HT-29 (cell line): ENCODE results near the gene TCF21. TPM values are rescaled to one million over a fixed set of nuclear protein-coding genes. Genes with fewer than 3 reads are reported as not detected.
"Not testable (repeated sequence)": the region's sequence is repeated elsewhere in the genome, so short reads cannot be mapped to it uniquely, and the experiment has no call there.

Source experiments
- DNase-seq: peaks from one replicate; pipeline ENCODE4 v3.0.0-alpha.2; 2015; ENCODE audit warnings: low spot score
- total RNA-seq: library from RNA; depleted of rRNA; stranded (reverse); fragments of >200 nt; shearing (Covaris generic); gene quantifications from 2 replicates; pipeline ENCODE4 v1.2.3, GENCODE V29; 2014; rRNA removed

Gene TCF21
- 0.37 and 0.76 TPM in 2 replicates for total RNA-seq

DNA sequence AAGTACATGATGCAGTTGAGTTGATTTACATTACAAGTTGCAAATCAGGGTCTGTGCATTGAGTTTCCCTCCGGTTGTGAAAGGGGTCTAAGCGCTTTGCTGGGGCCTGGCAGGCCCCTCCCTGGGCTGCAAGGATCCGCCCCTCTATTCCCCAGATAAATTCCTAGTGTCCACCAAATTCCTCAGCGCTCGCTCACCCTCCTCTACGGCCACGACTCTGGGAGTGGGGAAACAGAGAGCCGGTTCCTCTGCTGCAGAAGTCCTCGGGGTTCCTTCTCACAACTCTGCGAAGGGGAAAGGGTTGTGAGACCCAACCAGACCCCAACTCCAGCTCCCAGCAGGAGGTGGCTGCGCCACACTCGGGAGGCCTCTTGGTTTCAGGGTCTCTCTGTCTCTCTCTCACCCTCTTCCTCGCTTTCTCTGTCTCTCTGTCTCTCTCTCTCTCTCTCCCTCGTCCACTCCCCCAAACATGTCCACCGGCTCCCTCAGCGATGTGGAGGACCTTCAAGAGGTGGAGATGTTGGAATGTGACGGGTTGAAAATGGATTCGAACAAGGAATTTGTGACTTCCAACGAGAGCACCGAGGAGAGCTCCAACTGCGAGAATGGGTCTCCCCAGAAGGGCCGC lies at the start of gene TCF21:
Gene TCF21, plus strand, starts transcription at position 185 of the 628 bp plus-strand sequence. Its CDS starts 285 bp downstream, at position 470.
- DNase-seq: no peak

DNA sequence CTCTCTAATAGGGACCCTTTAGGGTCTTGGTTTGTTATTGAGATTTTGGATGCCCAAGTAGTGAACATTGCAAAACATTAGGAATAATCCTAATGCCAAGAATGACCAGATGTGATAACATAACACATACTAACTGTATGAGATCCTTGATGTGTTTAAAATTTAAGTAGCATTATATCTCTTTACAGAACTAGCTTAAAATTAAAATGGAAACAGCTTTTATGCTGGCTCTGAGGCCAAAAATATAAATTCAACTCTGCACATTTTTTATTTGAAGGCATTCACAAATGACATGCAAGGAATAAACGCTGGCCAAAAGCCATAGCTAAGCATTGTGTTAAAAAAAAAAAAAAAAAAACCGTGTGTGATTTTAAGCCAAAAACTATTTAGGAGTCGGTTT lies 47.7 kb upstream of the TCF21 start:
- DNase-seq: no peak

DNA sequence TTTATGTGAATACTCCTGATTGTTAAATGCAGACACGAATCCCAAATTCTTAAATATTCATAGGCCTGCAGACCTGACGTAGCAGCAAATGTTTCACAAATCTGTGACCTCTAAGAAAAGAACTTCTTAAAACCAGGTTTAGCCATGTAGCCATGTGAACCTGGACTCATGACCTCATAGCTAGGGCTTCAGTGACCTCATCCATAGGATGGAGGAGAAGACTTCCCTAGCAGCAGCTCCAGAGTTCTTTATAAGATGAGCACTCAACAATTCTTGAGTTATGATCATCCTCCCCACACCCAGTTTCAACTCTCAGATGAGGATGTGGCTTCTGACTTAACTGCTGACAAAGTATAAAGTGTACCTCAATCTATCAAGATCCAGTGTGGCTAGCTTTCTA lies 45.8 kb upstream of the TCF21 start:
- DNase-seq: no peak

DNA sequence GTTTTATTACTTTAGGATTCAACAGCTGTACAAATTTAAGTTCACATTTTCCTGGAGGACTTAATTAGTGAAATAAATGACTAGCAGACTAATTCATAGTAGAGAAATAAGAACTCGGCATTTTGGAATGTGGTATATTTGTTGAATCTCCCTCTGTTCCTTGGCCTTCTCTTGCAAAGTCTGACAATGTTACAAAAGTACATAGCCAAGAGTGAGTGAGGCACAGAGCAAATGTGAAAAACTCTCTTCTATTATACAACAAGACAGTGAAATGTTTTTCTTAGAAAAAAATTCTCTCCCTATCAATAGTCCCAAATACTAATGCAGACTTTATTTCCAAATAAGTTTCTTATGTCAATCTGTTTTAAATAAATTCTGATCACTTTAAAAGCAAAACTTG lies 44.2 kb upstream of the TCF21 start:
- no peak for DNase-seq

DNA sequence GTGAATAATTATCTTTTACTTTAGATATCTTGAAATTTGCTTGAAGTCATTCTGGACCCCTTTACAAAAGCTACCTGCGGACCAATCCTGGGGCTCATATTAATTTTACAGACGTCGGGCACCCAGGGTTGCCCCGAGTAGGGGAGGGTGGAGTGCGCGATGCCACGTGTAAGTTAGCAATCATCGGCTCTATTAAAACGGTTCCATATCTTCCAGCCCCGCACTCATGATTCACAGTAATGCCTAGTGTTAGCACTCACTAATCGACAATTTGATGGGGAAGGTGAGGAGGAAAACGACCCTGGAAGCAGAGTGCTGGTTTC lies 34.9 kb upstream of the TCF21 start:
- no peak for DNase-seq

DNA sequence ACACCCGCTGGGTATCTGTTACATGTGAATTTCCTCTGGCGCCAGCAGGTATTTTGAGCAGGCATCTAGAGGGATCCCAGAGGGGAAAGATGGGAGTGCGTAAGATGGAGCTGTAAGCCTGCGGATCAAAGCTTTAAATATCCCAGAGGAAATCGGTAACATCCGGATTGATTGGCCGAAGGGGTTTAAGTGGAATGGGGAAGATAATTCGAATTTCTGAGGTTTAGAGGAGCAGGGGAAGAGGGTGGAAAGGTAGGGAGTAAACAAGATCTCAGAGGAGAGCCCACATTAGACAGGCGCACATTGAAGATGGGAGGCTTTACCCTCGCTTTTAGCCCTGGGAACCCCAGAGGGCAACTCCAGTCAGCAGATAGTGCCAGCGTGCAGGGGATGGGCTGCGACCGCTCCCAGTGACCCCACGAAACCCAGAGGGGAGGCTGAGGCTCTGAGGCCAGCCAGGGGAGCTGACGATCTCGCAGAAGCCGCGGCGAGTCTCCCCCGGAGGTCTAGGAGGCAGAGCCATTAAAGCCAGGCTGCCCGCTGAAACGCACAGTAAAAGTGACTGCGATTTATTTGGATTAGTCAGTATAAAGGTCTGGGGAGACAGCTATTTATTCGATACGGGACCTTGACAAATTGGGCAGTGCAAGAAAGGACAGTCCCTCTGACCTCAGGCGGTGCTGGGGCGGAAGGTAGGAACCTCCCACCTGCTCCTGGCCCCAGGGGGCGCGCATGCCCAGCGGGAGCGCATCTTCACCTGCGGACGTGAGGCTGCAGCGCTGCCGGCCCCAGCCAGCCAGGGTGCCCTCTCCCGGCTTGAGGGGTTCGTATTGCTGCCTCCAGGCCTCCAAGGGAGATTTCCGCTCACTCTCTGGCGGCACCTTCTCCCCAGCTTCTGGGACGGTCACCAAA lies 34.3 kb upstream of the TCF21 start:
- DNase-seq: no peak

DNA sequence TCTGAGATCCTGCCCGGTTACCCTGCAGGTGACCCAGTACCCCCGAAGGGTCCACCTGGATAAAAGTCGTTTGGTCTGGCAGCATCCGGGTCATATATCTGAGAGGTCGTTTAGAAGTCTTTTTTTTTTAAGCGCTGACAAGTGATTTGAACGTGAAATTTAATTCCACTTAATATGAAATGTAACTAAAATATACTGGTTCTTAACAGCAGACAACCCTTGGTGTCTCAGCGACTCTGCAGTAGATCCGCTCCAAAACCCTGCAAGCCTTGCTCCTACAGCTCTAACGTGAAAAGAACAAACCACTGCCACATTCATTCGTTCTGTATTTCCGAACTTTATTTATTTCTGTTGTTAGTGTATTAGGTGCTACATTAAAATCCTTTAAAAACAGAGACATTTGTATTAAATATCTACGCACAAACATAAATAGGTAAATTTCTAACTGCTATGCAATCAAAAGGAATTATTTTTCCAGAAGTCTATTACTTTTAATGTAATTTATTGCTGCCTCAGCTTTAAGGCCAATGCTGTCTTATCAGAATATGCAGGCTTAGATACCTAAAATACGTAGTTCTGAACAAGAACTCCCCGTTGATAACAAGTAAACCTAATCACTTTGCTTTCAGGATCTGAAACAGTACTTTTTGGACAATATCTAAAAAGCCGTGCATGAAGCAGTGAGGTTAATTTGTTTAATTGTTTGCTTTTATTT lies 33.5 kb upstream of the TCF21 start:
- no peak for DNase-seq

DNA sequence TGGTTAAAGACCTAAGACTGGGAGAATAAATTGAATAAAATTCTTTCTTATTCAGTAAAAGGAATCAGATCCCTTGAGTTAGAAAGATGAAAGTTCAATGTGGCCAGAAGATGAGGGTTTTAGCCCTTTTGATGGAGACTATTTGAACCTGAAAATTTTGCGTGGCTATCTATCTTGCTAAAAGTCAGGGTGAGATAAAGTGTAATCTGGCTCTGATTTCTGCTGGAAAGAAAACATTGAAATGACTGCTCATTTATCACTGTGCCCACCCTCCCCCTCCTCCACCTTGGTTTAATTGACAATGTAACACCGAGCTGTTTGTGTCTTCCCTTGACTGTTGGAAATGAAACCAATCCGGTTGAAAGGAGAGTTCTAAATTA lies 32.9 kb upstream of the TCF21 start:
- no peak for DNase-seq

DNA sequence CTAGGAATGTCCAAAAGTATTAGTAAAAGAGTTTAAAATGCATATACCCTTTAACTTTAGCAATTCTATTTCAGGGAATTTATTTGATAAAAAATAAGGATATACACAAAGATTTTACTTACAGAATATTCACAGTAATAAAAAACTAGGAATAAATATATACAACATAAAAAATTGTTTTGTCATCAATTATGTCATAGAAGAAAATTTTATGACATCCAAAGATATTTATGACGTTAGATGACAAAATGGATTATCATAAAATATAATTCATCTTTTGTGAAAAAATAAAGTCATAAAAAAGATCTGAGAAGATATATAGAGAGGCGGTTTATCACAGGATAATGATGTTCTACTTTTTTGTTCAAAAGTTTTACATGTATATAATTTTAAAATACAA lies 32.0 kb upstream of the TCF21 start:
- no peak for DNase-seq

DNA sequence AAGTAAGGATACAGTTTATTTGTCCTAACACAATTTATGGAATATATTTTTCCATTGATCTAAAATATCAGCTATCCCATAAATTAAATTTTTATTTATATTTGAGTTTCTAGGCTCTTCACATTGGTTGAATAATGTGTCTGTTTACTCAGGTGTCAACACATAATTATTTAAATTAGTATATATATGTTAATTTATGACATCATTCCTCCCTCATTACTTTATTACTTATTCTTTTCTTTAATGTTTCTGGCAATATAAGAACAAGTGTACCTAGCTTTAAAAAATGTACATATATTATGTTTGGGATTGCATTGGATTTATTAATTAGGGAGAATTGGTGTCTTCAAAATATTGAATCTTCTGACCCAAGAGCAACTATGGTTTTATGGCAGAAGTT lies 31.2 kb upstream of the TCF21 start:
- no peak for DNase-seq

DNA sequence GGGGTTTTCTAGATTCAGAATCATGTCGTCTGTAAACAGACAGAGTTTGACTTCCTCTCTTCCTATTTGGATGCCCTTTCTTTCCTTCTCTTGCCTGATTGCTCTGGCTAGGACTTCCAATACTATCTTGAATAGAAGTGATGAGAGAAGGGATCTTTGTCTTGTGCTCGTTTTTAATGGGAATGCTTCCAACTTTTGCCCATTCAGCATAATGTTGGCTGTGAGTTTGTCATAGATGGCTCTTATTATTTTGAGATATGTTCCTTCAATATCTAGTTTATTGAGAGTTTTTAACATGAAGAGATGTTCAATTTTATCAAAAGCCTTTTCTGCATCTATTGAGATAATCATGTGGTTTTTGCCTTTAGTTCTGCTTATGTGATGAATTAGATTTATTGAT lies 27.6 kb upstream of the TCF21 start:
- DNase-seq: not testable (repeated sequence)

DNA sequence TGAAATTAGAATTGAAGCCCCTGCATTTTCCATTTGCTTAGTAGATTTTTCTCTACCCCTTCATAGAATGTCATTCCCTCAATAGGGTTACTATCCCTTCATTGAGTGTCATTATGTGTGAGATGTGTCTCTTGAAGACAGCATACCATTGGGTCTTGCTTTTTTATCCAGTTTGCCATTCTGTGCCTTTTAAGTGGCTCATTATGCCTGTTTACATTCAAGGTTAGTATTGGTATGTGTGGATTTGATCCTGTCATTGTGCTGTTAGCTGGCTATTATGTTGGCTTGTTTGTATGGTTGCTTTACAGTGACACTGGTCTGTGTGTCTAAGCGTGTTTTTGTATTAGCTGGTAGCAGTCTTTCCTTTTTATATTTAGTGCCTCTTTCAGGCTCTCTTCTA lies 25.7 kb upstream of the TCF21 start:
- DNase-seq: no peak

DNA sequence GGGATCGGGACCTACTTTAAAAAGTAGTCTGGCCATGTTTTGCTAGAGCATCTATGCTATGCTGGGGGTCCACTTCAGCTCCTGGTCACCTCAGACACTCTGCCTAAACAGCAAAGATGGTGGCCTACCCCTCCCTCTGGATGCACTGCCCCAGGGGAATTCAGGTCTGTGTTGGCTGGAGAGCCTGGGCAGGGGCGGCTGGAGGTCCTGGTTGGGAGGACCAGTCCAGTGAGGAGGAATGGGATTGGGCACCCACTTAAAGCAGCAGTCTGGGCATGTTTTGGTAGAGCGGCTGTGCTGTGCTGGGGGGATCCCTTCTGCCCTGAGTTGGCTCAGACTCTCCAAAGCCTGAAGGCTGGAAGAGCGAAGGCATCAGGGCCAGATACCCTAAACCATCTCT lies 23.2 kb upstream of the TCF21 start:
- no peak for DNase-seq

DNA sequence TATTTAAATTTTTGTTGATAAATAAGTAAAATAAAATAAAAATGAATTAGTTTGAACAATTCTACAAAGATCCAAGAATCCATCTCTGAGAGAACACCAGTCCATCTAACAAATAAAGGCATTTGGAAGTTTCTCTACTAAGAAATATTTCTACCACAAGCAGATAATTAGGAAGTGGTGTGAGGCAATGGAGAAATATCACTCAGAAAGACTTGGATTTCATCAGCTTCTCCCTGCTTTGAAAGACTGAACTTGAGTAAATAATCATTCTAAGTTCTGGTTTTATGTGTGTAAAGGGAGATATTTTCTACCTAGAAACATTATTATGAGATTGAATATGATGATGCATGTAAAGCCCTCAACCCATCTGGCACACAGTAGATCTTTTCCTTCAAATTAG lies 17.8 kb upstream of the TCF21 start:
- no peak for DNase-seq

DNA sequence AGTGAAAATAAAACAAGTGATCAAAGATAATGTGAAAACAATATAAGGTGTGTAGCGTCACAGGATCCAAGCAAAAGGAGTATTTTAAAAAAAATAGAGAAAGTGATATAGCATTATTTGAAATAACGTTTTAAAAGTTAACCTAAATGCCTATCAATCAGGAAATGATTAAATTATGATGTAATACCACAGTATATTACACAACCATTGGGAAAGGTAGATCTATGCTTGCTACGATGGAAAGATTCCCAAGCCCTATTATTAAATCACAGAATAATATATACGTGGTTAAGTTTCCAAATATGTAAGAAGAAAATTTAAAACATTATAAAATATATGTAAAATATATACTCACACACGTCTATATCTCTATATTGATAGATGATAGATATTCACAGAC lies 15.4 kb upstream of the TCF21 start:
- DNase-seq: no peak

DNA sequence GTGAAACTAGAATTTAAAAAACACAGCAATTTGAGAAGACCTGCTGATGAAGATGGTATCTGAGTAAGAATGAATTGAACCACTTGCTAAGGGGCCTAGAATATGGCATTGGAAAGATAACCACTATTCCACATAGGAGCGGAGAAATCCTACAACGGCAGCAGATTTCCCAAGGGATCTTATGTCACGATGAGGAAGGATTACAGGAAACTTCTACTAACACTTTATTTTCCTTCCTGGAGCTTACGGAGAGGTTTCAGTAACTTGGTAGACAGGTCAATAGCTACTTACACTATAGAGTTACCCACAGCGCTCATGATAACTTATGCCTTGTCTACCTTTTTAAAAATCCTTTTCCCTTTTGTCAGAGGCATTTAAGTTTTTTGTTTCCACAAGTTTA lies 11.8 kb upstream of the TCF21 start:
- DNase-seq: no peak

DNA sequence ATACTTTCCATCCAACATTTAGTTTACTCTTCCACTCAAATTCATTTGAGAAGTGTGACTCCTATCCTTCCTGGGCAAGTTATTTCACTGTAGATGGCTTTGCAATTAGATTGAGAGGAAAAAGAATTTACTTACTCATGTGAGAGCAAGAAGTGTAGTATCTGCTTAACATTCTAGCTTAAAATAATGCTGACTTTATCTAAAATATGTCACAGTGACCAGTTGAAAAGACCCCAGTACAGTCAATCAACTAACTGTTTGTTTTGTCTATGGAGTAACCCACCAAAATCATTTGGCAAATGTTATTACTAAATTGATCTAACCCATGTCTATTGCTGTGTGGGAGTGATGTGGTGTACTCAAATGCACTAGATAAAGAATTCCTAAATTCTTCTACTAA lies 8.9 kb upstream of the TCF21 start:
- no peak for DNase-seq

DNA sequence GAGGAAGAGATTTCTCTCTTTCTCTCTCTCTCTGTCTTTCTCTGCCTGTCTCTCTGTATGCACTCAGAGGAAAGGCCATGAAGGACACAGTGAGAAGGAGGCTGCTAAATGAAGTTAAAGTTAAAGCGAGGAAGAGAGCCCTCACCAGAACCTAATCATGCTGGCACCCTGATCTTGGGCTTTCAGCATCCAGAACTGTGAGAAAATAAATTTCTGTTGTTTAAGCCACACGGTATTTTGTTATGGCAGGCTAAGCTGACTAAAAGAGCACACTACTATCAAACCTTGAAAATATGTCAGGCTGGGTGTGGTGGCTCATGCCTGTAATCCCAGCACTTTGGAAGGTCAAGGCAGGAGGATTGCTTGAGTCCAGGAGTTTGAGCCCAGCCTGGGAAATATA lies 8.0 kb upstream of the TCF21 start:
- no peak for DNase-seq

DNA sequence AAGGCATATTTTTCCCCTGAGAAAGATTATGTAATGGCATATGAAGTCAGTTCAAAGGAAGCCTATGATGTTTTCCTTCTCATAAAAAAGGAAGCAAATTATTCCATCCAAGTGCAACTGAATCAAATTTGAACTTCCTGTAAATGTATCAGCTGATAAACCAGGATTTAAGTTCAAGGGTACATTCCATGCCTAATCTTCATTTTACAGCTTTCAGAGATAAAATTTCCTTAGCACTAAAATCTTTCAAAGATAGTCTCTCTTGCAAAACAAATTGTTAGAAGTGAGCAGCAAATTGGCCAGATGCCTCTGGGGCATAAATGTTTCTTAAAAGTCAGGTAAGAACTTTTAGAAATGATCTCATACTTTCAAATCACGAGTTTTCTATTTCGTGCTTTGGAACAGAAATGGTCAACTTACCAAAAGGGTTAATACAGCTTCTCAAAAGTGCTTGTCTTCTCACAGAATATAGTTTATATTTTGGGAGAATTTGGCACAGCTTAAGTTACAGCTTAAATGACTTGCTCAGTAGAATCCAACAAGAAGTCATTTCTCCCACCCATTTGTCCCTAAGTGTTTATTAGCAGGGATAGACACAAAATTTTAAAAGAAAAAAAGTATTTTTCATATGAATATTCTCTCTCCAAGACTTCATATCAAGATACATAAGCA lies 2.7 kb upstream of the TCF21 start:
- no peak for DNase-seq

DNA sequence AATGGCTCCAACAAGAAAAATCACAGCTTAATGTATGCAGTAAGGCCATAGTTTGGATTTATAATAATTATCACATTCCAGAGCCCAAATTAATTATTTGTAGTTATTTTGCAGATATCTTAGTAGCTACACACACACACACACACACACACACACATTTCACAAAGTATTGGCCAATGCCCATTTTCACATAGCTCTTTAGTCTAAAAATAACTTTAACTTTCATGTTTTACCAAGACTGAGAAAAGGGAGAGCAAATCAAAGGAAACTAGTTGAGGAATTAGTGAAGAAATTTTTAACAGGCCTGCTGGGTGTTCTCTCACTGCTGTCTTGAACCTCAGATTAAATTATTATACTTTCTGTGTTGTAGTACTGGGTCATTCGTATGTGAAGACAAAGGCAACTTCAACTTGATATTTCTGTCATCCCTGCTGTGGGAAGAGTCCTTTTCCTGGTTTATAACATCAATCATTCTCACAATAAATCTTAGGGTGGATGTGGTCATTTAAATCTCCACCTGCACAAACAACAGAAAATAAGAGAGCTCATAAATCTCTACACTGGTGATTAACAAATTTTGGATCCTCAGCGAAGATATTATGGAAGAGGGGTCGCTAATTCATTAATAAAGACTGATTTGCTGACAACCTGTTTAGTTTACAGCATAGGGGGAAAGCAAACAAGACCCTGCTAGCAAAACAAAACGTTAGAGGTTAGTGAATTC lies 1.6 kb upstream of the TCF21 start:
- peak; percentile 35 for DNase-seq

DNA sequence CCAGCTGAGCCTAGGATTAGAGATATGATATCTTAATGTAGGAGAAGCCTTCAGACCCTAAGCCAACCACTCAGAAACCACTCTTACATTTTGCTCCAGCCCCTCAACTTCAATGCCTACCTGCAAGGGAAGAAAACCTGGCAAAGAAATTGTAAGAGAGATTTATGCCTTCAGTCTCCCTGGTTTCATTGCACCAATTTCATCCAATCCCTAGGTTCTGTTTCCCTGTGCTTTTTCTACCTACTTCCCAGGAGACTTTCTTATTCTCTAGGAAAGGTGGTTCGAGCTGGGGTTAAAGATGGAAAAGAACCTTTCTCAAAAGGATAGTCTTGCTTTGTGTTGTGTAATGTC lies 1.1 kb upstream of the TCF21 start:
- DNase-seq: peak; percentile 38
